Measurements from ENCODE around the gene CCDC197. TPM values are rescaled to one million over a fixed set of nuclear protein-coding genes. Genes with fewer than 3 reads are reported as not detected.
A peak's percentile ranks its signal among the peaks of the same experiment; 100 is the strongest.

The CCDC197 gene
- total and polyA plus RNA-seq, 4 donors = not detected

DNA sequence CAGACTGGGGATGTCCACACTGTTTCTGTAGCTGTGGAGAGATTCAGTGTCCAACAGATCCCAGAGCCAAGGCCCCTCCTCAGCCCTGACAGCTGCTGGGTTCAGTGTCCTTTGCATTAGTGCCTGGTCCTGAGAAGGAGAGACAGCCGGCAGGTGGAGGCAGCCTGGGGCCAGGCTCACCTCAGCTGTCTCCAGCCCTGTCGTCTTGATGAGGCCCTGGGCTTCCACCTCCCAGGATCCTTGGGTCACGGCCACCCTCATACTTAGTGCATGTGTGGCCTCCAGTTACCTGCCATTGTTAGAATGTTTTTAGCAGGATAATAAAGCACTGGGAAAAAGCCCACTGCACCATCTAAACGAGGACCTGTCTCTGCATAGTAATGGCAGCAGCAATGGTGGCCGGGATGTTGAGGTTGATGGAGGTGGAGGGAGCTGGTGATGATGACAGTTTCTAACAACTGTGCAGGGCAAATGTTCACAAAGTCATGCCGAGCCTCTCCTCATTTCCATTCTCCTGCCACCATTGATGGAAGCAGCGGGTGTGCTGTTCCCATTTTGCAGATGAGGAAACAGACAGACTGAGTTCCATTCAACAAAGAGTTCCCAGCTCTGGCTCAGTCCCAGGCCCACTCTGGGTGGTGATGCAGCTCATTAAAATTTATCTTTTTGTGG is 38.4 kb upstream of the CCDC197 start:
- Histone ChIP-seq H3K4me3 (ENCODE audit: low read depth in 1 of 3, low read length in 3 of 3) (no peak overlapping the region), H3K9me3 (ENCODE audit: control insufficient read depth in 4 of 4, low read length in 3 of 4) (no peaks in the 10 kb centered on the region), H3K4me1 (ENCODE audit: control insufficient read depth in 4 of 4, insufficient read depth in 4 of 4, low read length in 3 of 4) (peaks cover 3 to 22% (median 10%) of the 10 kb centered on the region in 4 donors), H3K9ac (ENCODE audit: low read depth in 1 of 2, low read length in 2 of 2) (no peak overlapping the region), H3K27me3 (ENCODE audit: control insufficient read depth in 4 of 4, insufficient read depth in 4 of 4, low read length in 3 of 4) (no peaks in the 10 kb centered on the region), H3K27ac (ENCODE audit: low read depth in 1 of 2, low read length in 2 of 2) (peak overlapping the region in 1 of 2 donors; percentile 23), H3K36me3 (ENCODE audit: control insufficient read depth in 4 of 4, insufficient read depth in 3 of 4, low read depth in 1 of 4, low read length in 3 of 4) (no peaks in the 10 kb centered on the region)
- TF ChIP-seq TAF1 (conservative IDR thresholded peaks at IDR 0.05) = no peak
- TF ChIP-seq HNF4G (IDR thresholded peaks at IDR 0.05) = no peak
- no peak for TF ChIP-seq SP1 (IDR thresholded peaks at IDR 0.05)
- 88% methylated on average over 7 of the region's 7 CpGs for WGBS
- DNase-seq (ENCODE audit: low spot score) = no peak

DNA sequence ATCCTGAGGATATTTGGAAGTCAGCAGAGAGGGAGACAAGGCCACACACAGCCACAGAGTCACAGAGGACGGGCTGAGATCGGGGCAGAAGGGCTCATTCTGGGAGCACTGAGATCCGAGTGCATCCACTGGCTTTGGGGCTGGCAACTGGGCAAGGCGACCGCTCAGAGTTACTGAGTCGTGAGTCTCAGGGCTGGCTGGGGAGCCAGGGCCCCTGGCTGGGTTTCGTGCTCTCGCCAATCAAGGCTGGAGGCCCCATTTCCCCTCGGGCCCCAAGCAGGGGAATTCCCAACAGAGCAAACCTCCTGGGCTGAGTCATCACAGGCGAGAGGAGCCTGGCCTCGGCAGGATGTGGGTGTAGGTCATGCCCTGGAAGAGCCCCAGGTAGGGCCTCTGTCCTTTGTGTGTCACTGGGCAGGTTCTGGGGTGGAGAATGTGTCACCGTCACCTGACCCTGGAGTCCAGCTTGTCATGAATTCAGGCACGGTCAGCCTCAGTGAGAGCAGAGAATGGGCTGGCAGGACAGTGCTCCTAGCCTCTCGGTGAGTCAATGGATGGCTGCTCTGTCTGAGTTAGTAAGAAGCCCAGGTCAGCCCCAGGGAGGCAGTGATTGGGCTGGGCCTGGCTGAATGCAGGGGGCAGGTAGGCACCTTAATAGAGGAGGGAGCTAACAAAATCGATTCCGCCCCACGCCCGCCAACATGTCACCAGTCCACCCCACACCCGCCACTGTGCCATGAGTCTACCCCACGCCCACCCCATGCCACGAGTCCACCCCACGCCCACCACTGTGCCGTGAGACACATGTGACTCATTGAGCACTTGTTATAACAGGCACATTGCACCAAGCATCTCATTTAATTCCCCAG is 37.6 kb upstream of the CCDC197 start:
- Histone ChIP-seq H3K27me3 (ENCODE audit: control insufficient read depth in 4 of 4, insufficient read depth in 4 of 4, low read length in 3 of 4) (no peaks in the 10 kb centered on the region), H3K27ac (ENCODE audit: low read depth in 1 of 2, low read length in 2 of 2) (peak overlapping the region in 1 of 2 donors; percentile 32), H3K9ac (ENCODE audit: low read depth in 1 of 2, low read length in 2 of 2) (no peak overlapping the region), H3K36me3 (ENCODE audit: control insufficient read depth in 4 of 4, insufficient read depth in 3 of 4, low read depth in 1 of 4, low read length in 3 of 4) (no peaks in the 10 kb centered on the region), H3K4me3 (ENCODE audit: low read depth in 1 of 3, low read length in 3 of 3) (no peak overlapping the region), H3K9me3 (ENCODE audit: control insufficient read depth in 4 of 4, low read length in 3 of 4) (no peaks in the 10 kb centered on the region), H3K4me1 (ENCODE audit: control insufficient read depth in 4 of 4, insufficient read depth in 4 of 4, low read length in 3 of 4) (peaks cover 3 to 22% (median 10%) of the 10 kb centered on the region in 4 donors)
- TF ChIP-seq EGR1 (IDR thresholded peaks at IDR 0.05; ENCODE audit: low read depth in 2 of 2) (no peak), JUND (IDR thresholded peaks at IDR 0.05) (peak in 1 of 2 donors; percentile 41)
- TF ChIP-seq, protein P1, sequence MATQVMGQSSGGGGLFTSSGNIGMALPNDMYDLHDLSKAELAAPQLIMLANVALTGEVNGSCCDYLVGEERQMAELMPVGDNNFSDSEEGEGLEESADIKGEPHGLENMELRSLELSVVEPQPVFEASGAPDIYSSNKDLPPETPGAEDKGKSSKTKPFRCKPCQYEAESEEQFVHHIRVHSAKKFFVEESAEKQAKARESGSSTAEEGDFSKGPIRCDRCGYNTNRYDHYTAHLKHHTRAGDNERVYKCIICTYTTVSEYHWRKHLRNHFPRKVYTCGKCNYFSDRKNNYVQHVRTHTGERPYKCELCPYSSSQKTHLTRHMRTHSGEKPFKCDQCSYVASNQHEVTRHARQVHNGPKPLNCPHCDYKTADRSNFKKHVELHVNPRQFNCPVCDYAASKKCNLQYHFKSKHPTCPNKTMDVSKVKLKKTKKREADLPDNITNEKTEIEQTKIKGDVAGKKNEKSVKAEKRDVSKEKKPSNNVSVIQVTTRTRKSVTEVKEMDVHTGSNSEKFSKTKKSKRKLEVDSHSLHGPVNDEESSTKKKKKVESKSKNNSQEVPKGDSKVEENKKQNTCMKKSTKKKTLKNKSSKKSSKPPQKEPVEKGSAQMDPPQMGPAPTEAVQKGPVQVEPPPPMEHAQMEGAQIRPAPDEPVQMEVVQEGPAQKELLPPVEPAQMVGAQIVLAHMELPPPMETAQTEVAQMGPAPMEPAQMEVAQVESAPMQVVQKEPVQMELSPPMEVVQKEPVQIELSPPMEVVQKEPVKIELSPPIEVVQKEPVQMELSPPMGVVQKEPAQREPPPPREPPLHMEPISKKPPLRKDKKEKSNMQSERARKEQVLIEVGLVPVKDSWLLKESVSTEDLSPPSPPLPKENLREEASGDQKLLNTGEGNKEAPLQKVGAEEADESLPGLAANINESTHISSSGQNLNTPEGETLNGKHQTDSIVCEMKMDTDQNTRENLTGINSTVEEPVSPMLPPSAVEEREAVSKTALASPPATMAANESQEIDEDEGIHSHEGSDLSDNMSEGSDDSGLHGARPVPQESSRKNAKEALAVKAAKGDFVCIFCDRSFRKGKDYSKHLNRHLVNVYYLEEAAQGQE (IDR thresholded peaks at IDR 0.05) = no peak
- WGBS = 70% methylated on average over 23 of the region's 23 CpGs
- no peak for DNase-seq (ENCODE audit: low spot score)

DNA sequence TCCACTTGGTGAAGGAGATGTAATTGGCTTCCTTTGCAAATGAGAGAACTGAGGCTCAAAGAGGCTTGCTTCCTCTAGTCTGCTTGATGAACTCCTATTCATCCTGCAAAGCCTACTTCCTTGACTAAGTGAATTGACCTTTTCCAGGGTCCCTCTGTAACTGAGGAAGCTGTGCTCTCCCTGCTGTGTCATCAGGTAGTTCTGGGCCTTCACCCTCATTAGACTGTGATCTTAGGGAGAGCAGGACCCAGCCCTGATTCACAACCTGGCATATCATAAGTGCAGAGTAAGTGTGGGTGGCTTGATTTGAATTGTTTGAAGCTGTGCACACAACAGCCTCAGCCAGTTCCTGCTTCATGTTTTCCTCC is 37.0 kb upstream of the CCDC197 start:
- no peak overlapping the region for H3K9ac ChIP-seq (ENCODE audit: low read depth in 1 of 2, low read length in 2 of 2)
- no peak overlapping the region for H3K27ac ChIP-seq (ENCODE audit: low read depth in 1 of 2, low read length in 2 of 2)
- H3K36me3 ChIP-seq (ENCODE audit: control insufficient read depth in 4 of 4, insufficient read depth in 3 of 4, low read depth in 1 of 4, low read length in 3 of 4) = no peaks in the 10 kb centered on the region
- H3K4me1 ChIP-seq (ENCODE audit: control insufficient read depth in 4 of 4, insufficient read depth in 4 of 4, low read length in 3 of 4) = peaks cover 3 to 22% (median 10%) of the 10 kb centered on the region in 4 donors
- H3K27me3 ChIP-seq (ENCODE audit: control insufficient read depth in 4 of 4, insufficient read depth in 4 of 4, low read length in 3 of 4) = no peaks in the 10 kb centered on the region
- no peaks in the 10 kb centered on the region for H3K9me3 ChIP-seq (ENCODE audit: control insufficient read depth in 4 of 4, low read length in 3 of 4)
- H3K4me3 ChIP-seq (ENCODE audit: low read depth in 1 of 3, low read length in 3 of 3) = no peak overlapping the region
- no peak for DNase-seq (ENCODE audit: low spot score)
- TF ChIP-seq HNF4A (conservative IDR thresholded peaks at IDR 0.05) (no peak), EGR1 (IDR thresholded peaks at IDR 0.05; ENCODE audit: low read depth in 2 of 2) (no peak), FOXA1 (IDR thresholded peaks at IDR 0.05) (no peak), TAF1 (conservative IDR thresholded peaks at IDR 0.05) (no peak)
- TF ChIP-seq, protein P2, sequence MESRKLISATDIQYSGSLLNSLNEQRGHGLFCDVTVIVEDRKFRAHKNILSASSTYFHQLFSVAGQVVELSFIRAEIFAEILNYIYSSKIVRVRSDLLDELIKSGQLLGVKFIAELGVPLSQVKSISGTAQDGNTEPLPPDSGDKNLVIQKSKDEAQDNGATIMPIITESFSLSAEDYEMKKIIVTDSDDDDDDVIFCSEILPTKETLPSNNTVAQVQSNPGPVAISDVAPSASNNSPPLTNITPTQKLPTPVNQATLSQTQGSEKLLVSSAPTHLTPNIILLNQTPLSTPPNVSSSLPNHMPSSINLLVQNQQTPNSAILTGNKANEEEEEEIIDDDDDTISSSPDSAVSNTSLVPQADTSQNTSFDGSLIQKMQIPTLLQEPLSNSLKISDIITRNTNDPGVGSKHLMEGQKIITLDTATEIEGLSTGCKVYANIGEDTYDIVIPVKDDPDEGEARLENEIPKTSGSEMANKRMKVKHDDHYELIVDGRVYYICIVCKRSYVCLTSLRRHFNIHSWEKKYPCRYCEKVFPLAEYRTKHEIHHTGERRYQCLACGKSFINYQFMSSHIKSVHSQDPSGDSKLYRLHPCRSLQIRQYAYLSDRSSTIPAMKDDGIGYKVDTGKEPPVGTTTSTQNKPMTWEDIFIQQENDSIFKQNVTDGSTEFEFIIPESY (IDR thresholded peaks at IDR 0.05) = no peak
